Measurements from ENCODE around the gene RPS5.
"Not testable (repeated sequence)": the region's sequence is repeated elsewhere in the genome, so short reads cannot be mapped to it uniquely, and the experiment has no call there.

The RPS5 gene

DNA sequence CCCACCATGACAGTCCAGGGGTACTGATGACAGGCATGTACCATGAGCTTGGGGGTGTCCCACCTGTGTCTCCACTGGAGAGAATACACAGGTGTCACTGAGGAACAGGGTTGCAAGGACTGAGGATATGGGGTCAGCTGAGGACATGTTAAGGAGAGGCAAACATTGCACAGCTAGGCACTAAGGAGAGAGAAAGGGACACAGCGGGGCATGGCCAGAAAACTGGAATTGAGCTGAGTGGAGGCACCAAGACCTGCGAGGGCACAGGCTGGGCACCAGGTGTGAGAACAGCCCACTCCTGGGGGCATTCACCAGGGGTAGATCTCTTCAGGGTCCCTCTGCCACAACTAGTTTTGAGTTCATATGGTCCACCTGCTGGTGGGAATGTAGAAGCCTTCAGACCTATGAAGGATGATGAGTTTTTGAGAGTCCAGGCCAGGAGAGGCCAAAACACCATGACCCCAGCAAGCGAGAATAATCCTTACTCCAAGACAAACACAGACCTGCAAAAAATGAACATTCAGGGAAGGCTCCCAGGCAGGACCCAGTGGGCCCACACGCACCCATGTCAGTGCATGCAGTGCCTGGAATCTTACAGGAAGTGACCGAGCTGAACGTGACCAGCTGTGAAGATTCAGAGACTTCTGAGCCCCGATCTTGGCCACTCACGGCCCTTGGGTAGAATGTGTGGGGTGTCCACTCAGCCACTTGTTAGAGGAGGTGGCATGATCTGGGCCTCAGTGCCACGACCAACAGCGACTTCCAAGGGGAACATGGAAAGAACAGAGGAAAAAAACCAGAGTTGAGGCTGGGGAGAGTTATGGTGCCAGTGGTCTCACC is 20.0 kb downstream of the RPS5 start:
- DNase-seq = peak in 3 of 4 experiments; percentile 11 to 41 (median 31)

GRCh38 chr19:58407658-58408151 is 20.6 kb downstream of the RPS5 start:
- peak in 2 of 4 experiments; percentile 17 to 26 for DNase-seq

DNA sequence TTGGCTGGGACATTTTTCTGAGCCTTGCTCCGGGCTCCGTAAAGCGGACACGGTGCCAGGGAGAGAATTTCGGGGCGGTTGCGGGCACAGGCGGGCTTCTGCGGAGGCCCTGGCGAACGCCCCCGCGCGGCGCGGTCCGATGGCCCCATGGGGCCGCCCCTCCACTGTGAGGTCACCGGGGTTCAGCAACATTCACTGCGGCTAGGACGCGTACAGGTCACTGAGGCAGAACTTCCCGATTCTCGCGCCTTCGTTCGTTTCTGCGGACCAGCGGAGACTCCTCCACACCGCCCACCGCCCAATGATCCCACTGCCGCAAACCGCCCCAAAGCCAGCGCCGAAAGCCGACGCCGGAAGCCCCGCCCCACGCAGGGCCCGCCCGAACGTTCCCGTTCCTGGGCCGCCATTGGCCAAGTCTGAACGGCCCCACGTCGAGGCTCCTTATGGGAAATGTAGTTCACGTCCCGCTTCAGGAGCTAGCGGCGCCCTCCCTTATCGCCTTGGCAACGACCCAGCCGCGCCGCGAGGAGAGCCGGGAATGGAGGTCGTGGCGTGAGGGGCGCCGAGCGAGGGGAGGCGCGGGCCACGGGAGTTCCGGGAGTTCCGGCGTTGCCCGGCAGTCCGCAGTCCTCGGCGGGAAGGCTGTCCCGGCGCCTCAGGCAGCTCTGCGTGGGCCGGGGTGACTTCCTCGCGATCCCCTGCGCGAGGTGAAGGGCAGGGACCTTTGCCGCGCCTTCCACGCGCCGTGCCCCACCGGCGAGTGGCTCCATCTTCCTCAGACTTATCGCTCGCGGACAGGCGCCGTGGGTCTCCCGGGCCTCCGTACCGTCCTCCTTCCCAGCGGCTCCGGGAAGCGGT is 21.3 kb downstream of the RPS5 start, which contains the start of gene ZNF584:
Gene ZNF584, plus strand, starts transcription at position 498 of the 858 bp plus-strand sequence. CDS start 499 bp downstream, outside the sequence.
- peak; percentile 96 to 98 (median 98) for DNase-seq

DNA sequence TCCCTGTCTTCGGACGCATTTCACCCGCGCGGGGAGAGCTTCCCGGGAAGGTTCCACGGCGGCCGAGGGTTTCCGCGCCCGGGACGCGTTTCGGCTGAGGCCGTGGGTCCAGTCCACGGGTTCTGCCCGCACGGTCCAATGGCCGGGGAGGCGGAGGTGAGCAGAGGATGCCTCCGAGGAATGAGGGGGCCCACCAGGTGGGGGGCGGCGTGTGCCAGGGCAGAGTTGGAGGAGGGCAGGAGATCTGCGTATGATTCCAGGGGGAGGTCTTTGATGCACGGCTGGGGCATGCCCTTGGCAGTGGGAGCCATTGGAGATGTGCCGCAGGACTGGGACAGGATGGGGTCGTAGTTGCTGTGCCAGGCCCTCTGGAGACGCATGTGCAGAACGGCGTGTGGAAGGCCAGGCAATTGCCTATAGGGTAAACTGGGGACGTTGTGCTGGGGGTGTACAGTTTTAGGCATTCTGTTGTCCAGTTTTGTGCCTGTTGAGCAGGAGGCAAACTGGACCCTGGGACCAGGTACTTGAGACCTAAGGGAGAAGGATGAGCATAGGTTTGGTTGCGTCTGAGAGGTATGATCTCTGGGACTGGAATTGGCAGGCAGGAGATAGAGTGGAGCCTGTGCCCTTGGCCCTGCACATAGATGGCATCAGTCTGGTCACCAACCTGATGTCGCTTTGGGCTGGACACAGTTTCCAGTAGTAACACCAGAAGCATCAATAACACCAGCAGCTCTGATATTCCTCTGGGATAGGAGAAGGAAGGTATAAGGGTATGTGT is 22.1 kb downstream of the RPS5 start:
- DNase-seq = peak in 3 of 4 experiments; percentile 30 to 44 (median 31)

GRCh38 chr19:58416604-58417003 is 29.5 kb downstream of the RPS5 start:
- no peak for DNase-seq

DNA sequence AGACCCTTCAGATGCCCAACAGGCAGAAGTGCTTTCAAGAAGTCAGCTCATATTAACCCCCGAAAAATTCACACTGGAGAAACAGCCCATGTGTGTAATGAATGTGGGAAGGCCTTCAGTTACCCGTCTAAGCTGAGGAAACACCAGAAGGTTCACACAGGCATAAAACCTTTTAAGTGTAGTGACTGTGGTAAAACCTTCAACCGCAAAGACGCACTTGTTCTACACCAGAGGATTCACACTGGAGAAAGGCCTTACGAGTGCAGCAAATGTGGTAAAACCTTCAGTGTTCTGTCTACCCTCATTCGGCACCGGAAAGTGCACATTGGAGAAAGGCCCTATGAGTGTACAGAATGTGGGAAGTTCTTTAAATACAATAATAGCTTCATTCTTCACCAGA is 30.0 kb downstream of the RPS5 start:
- no peak for DNase-seq

DNA sequence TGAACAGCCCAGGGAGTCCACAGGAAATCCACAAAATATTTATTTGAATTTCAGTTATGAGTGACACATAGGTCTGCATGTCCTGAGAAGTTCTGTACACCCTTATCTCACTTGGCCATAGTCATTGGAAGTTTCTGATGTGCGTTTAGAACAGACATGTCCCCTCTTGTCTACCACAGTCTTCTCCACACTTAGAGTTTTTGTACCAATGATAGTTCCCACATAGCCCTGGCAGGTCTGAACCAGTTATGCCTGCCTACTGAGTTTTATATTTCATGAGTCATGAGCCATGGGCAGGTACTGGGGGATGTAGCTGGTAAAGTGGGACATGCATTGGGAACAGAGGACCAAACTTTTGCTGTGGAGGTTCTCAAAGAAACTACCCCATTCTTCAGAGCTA is 41.5 kb downstream of the RPS5 start:
- no peak for DNase-seq

DNA sequence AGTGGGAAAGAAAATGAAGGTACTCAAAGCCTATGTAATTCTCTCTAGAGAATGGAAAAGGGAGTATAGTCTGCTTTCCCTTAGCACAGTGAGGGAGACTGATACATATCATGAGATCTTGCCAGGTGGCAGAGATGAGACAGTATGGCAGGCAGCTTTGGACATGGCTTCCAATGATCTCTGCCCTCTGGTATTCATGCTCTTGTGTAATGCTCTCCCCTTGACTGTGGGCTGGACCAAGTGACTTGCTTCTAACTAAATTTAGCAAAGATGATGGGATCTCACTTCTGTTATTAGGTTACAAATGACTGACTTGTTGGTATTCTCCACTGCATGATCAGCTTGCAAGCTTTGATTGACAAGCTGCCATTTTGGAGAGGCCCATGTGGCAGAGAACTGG is 42.7 kb downstream of the RPS5 start:
- no peak for DNase-seq

- no peak for DNase-seq
Observed at GRCh38 chr19:58434217-58434616, 47.1 kb downstream of the RPS5 start.

GRCh38 chr19:58439576-58440554 is 52.8 kb downstream of the RPS5 start, which contains the start of gene ZNF132:
ZNF132 (minus strand) TSS chr19:58440153; CDS start chr19:58439821, 332 bp downstream.
- DNase-seq = peak; percentile 98 to 100 (median 98)

GRCh38 chr19:58440556-58440955 is 53.5 kb downstream of the RPS5 start:
- no peak for DNase-seq

DNA sequence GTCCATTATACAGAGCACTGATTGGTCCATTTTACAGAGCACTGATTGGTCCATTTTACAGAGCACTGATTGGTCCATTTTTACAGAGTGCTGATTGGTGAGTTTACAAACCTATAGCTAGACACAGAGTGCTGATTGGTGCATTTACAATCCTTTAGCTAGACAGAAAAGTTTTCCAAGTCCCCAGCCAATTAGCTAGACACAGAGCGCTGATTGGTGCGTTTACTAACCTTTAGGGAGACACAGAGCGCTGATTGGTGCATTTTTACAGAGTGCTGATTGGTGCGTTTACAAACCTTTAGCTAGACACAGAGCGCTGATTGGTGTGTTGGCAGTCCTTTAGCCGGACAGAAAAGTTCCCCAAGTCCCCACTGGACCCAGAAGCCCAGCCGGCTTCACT is 55.9 kb downstream of the RPS5 start:
- not testable (repeated sequence) for DNase-seq
